Hepatocyte (in vitro differentiated cells): ENCODE data around the gene ZBP1.

Source experiments
- EZH2phosphoT487 ChIP-seq: fragments of 200-600 bp; sonication (generic); IDR thresholded peaks from one replicate; pipeline ENCODE4 v1.6.1; 2018; ENCODE audit warnings: antibody characterized with exemption, mild to moderate bottlenecking, low read depth, moderate library complexity; ENCODE audit not compliant: unreplicated experiment, severe bottlenecking
- TF ChIP-seq, protein P1 (sequence below): fragments of 200-600 bp; sonication (generic); IDR thresholded peaks from 2 replicates; pipeline ENCODE4 v1.5.1; 2016; ENCODE audit warnings: antibody characterized with exemption, mild to moderate bottlenecking; ENCODE audit not compliant: poor library complexity

- no peak for TF ChIP-seq EZH2phosphoT487
- TF ChIP-seq, protein P1, sequence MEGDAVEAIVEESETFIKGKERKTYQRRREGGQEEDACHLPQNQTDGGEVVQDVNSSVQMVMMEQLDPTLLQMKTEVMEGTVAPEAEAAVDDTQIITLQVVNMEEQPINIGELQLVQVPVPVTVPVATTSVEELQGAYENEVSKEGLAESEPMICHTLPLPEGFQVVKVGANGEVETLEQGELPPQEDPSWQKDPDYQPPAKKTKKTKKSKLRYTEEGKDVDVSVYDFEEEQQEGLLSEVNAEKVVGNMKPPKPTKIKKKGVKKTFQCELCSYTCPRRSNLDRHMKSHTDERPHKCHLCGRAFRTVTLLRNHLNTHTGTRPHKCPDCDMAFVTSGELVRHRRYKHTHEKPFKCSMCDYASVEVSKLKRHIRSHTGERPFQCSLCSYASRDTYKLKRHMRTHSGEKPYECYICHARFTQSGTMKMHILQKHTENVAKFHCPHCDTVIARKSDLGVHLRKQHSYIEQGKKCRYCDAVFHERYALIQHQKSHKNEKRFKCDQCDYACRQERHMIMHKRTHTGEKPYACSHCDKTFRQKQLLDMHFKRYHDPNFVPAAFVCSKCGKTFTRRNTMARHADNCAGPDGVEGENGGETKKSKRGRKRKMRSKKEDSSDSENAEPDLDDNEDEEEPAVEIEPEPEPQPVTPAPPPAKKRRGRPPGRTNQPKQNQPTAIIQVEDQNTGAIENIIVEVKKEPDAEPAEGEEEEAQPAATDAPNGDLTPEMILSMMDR: no peak
These were observed 51.9 kb downstream of the ZBP1 start for GRCh38 chr20:57568088-57568896.
